Ishikawa (cell line): ENCODE measurements around the gene PDS5B.

ENCODE experiments used
- CEBPB ChIP-seq: IDR thresholded peaks from 2 replicates; pipeline ENCODE4 v1.6.1; 2012
- CREB1 ChIP-seq: IDR thresholded peaks from 2 replicates; pipeline ENCODE4 v1.6.1; 2012; ENCODE audit warnings: low read depth
- EGR1 ChIP-seq: IDR thresholded peaks from 2 replicates; pipeline ENCODE4 v1.6.1; 2012
- EP300 ChIP-seq: IDR thresholded peaks from 2 replicates; pipeline ENCODE4 v1.6.1; 2012; ENCODE audit warnings: borderline replicate concordance
- FOXM1 ChIP-seq: IDR thresholded peaks from 2 replicates; pipeline ENCODE4 v1.6.1; 2012; ENCODE audit warnings: low read depth, borderline replicate concordance
- NFIC ChIP-seq: IDR thresholded peaks from 2 replicates; pipeline ENCODE4 v1.6.1; 2012
- RAD21 ChIP-seq: IDR thresholded peaks from 2 replicates; pipeline ENCODE4 v1.6.1; 2012; ENCODE audit warnings: low read depth
- TAF1 ChIP-seq: IDR thresholded peaks from 2 replicates; pipeline ENCODE4 v1.6.1; 2012; ENCODE audit warnings: low read depth, mild to moderate bottlenecking
- TCF12 ChIP-seq: IDR thresholded peaks from 2 replicates; pipeline ENCODE4 v1.6.1; 2012; ENCODE audit warnings: low read depth
- TEAD4 ChIP-seq: IDR thresholded peaks from 2 replicates; pipeline ENCODE4 v1.6.1; 2012
- YY1 ChIP-seq: IDR thresholded peaks from 2 replicates; pipeline ENCODE4 v1.6.1; 2012; ENCODE audit warnings: low read depth
- ZBTB7A ChIP-seq: IDR thresholded peaks from 2 replicates; pipeline ENCODE4 v1.6.1; 2012; ENCODE audit warnings: low read depth
- TF ChIP-seq, protein P1 (sequence below): IDR thresholded peaks from 2 replicates; pipeline ENCODE4 v1.6.1; 2012
- TF ChIP-seq, protein P2 (sequence below): IDR thresholded peaks from 2 replicates; pipeline ENCODE4 v1.6.1; 2012; ENCODE audit warnings: low read depth, mild to moderate bottlenecking
- TF ChIP-seq, protein P3 (sequence below): IDR thresholded peaks from 2 replicates; pipeline ENCODE4 v1.6.1; 2012

PDS5B gene

DNA sequence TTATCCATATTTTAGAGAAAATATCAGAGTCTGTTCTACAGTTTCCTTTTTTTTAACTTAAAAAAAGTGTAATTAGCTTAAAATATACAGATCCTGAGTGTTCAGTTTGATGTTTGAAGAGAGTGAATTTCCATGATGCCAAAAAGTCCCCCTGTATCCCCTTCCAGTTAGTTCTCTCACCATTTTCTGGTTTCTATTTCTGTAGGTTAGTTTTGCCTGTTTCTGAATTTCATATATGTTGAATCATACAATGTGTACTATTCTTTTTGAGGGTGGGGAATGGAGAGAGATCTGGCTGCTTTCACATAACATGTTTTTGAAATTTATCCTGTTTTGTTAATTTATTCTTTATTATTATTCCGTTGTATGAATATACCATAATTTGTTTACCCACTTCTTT, 95.9 kb downstream of the PDS5B start:
- TF ChIP-seq EGR1 (no peak), RAD21 (no peak), TCF12 (no peak), ZBTB7A (no peak), EP300 (no peak)
- TF ChIP-seq, protein P1, sequence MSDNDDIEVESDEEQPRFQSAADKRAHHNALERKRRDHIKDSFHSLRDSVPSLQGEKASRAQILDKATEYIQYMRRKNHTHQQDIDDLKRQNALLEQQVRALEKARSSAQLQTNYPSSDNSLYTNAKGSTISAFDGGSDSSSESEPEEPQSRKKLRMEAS = no peak
- TF ChIP-seq, protein P2, sequence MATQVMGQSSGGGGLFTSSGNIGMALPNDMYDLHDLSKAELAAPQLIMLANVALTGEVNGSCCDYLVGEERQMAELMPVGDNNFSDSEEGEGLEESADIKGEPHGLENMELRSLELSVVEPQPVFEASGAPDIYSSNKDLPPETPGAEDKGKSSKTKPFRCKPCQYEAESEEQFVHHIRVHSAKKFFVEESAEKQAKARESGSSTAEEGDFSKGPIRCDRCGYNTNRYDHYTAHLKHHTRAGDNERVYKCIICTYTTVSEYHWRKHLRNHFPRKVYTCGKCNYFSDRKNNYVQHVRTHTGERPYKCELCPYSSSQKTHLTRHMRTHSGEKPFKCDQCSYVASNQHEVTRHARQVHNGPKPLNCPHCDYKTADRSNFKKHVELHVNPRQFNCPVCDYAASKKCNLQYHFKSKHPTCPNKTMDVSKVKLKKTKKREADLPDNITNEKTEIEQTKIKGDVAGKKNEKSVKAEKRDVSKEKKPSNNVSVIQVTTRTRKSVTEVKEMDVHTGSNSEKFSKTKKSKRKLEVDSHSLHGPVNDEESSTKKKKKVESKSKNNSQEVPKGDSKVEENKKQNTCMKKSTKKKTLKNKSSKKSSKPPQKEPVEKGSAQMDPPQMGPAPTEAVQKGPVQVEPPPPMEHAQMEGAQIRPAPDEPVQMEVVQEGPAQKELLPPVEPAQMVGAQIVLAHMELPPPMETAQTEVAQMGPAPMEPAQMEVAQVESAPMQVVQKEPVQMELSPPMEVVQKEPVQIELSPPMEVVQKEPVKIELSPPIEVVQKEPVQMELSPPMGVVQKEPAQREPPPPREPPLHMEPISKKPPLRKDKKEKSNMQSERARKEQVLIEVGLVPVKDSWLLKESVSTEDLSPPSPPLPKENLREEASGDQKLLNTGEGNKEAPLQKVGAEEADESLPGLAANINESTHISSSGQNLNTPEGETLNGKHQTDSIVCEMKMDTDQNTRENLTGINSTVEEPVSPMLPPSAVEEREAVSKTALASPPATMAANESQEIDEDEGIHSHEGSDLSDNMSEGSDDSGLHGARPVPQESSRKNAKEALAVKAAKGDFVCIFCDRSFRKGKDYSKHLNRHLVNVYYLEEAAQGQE = no peak

DNA sequence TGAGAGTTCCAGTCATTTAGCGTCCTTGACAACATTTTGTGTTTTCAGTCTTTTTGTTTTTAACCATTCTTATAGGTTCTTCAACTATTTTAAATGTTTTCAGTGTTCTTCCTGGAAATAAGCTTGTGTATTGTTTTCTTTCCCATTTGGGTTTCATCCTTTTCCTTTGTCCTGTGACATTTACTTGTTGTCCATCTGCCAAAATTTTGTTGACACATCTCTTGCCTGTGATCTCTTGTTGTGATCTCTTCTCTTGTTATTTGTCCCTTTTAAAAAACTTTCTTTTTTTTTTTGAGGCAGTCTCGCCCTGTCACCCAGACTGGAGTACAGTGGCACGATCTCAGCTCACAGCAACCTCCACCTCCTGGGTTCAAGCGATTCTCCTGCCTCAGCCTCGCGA, 96.5 kb downstream of the PDS5B start:
- TF ChIP-seq ZBTB7A (no peak), RAD21 (no peak), CEBPB (no peak), NFIC (no peak), EGR1 (no peak), TEAD4 (no peak), TAF1 (no peak), YY1 (no peak), CREB1 (no peak), EP300 (no peak), FOXM1 (no peak), TCF12 (no peak)
- TF ChIP-seq, protein P1 = no peak
- TF ChIP-seq, protein P2 = no peak
- TF ChIP-seq, protein P3, sequence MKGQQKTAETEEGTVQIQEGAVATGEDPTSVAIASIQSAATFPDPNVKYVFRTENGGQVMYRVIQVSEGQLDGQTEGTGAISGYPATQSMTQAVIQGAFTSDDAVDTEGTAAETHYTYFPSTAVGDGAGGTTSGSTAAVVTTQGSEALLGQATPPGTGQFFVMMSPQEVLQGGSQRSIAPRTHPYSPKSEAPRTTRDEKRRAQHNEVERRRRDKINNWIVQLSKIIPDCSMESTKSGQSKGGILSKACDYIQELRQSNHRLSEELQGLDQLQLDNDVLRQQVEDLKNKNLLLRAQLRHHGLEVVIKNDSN = no peak

DNA sequence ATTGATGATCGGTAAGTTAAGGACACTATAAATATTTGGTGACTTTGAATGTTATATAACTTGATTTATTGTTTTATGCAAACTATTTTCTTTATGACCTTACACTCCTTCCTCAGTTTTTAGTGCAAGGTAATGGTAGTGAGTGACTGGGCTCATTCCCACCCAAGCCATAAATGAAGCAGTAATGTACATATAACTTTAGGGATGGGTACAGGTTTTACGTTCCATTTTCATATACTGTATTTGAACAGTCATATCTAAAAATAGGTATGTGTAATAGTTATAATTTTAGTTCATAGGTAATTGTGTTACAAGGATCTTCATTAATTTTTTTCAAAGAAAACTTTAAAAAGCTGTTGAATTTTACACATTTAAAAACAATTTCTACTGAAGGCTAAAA, 101.0 kb downstream of the PDS5B start:
- no peak for TF ChIP-seq NFIC
- TF ChIP-seq TAF1 = no peak
- no peak for TF ChIP-seq FOXM1
- TF ChIP-seq, protein P3 = no peak
- TF ChIP-seq EGR1 = no peak
- TF ChIP-seq, protein P2 = no peak
- TF ChIP-seq CEBPB = no peak
- no peak for TF ChIP-seq CREB1
- TF ChIP-seq TCF12 = no peak
- no peak for TF ChIP-seq YY1
- TF ChIP-seq TEAD4 = no peak

DNA sequence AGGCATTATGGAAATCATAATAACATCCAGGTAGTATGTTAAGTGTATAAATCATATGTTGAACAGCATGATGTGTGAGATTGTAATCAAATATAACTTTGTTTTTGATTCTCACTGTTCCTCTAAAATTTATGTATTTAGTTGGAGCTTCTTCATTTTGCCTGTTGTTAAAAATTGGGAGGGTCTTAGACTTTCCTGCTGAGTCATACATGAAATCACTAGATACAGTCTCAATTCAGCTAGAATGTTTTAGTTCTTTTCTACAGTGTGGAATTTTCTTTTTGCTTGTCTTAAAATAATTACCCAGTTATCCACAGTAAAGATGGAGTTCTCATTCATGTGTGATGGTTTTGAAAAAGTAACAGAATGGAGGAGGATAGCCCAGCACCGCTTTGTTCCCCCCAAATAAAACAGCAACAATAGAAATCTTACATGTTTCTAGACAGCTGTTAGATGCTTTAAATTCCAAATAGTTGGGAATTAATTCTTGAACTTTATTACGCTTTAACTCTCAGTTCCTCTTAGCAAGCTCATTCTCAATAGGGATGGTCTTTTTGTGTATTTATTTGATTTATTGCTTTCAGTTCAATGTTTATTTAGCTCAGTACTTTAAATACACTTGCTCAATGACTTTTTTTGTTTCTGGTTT, 109.5 kb downstream of the PDS5B start:
- no peak for TF ChIP-seq ZBTB7A

DNA sequence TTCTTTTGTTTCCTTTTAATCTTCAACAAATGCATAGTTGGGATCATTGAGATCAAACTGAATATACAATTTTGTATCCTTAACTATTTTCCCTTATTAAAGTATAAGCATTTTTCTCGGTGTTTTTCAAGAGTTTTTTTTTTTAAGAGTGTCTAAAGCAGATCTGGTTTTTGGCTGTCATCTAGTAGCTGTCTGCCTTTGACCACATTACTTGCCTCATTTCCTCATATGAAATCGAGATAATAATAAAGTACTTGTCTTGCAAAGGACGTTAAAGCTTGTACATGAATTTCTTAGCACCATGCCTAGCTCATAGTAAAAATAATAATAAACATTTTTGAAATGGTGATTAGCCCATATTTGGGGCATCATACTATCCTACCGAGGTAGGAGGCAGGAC, 121.2 kb downstream of the PDS5B start:
- TF ChIP-seq, protein P3 = no peak
- TF ChIP-seq TEAD4 (no peak), RAD21 (no peak), CEBPB (no peak), TAF1 (no peak)
- TF ChIP-seq, protein P1 = no peak
